GM12864 (cell line): ENCODE results near the gene ZNF862.

ENCODE experiments used
- DNase-seq: peaks from one replicate; pipeline ENCODE4 v3.0.0-alpha.2; 2011; ENCODE audit warnings: low read depth
- H3K4me3 ChIP-seq: 2 replicates; pipeline ENCODE4 v1.5.1; 2011; ENCODE audit warnings: mild to moderate bottlenecking, low read depth, low read length, control low read depth
- CTCF ChIP-seq: IDR thresholded peaks from 2 replicates; pipeline ENCODE4 v1.5.1; 2011; ENCODE audit warnings: low read depth, mild to moderate bottlenecking, moderate library complexity, low read length, control low read depth, inconsistent platforms; ENCODE audit errors: missing control alignments

The ZNF862 gene

GRCh38 chr7:149793261-149793660, 44.9 kb upstream of the ZNF862 start:
- H3K4me3 ChIP-seq: no peak overlapping the region
- no peak for DNase-seq
- no peak for TF ChIP-seq CTCF

GRCh38 chr7:149794661-149795060, 43.5 kb upstream of the ZNF862 start:
- TF ChIP-seq CTCF: no peak
- no peak for DNase-seq
- no peak overlapping the region for H3K4me3 ChIP-seq

- no peak for TF ChIP-seq CTCF
- no peak overlapping the region for H3K4me3 ChIP-seq
- no peak for DNase-seq
Measured at GRCh38 chr7:149795126-149795525, 43.0 kb upstream of the ZNF862 start.

- TF ChIP-seq CTCF: no peak
- no peak for DNase-seq
- H3K4me3 ChIP-seq: no peak overlapping the region
Measured at GRCh38 chr7:149796287-149796860, 41.8 kb upstream of the ZNF862 start.

- TF ChIP-seq CTCF: no peak
- no peak overlapping the region for H3K4me3 ChIP-seq
- DNase-seq: no peak
Measured at GRCh38 chr7:149797771-149798170, 40.4 kb upstream of the ZNF862 start.

- no peak overlapping the region for H3K4me3 ChIP-seq
- peak; percentile 8 for DNase-seq
- TF ChIP-seq CTCF: peak; percentile 79
Measured at GRCh38 chr7:149799397-149800168, 38.6 kb upstream of the ZNF862 start.

- DNase-seq: no peak
- no peak overlapping the region for H3K4me3 ChIP-seq
- no peak for TF ChIP-seq CTCF
Measured at GRCh38 chr7:149800169-149800555, 38.0 kb upstream of the ZNF862 start.
